Mucosa of descending colon (tissue), 3 donors: Measurements from ENCODE around the gene FAM241B. TPM values are rescaled to one million over a fixed set of nuclear protein-coding genes. Genes with fewer than 3 reads are reported as not detected.

ENCODE experiments used
- ATAC-seq: fragments of 200-7000 bp; cut with Tn5 transposase; one replicate; pipeline ENCODE4 v1.9.1; 2020; ENCODE audit warnings: mild to moderate bottlenecking, moderate library complexity
- DNase-seq, 3 donors: peaks; one replicate each; pipeline ENCODE4 v3.0.0-alpha.2; 2020
- H3K36me3 ChIP-seq: fragments of 200-600 bp; one replicate; pipeline ENCODE4 v1.8.0; 2021; ENCODE audit warnings: low read depth, mild to moderate bottlenecking
- H3K4me1 ChIP-seq: fragments of 200-600 bp; one replicate; pipeline ENCODE4 v1.8.0; 2021; ENCODE audit warnings: low read depth, mild to moderate bottlenecking
- H3K4me3 ChIP-seq: fragments of 200-600 bp; one replicate; pipeline ENCODE4 v1.8.0; 2021; ENCODE audit warnings: mild to moderate bottlenecking
- H3K9me3 ChIP-seq: fragments of 200-600 bp; one replicate; pipeline ENCODE4 v1.8.0; 2021; ENCODE audit warnings: mild to moderate bottlenecking
- CTCF ChIP-seq: fragments of 200-600 bp; IDR thresholded peaks from one replicate; pipeline ENCODE4 v1.8.0; 2022; ENCODE audit warnings: antibody characterized with exemption, mild to moderate bottlenecking
- intact Hi-C, 2 donors: fragments of 100-400 bp; cut with DNase I in 1 of 2; cut with micrococcal nuclease in 1 of 2; formaldehyde crosslinking; loops; one replicate each; pipeline versions ENCODE4 v1.11.0 to v1.11.1; 2022; cut with DNase I, micrococcal nuclease
- total RNA-seq, 3 donors: library from RNA; stranded (reverse); fragmentation: NEBNext Ultra II Directional in 2 of 3; extraction: Animal tissue kit (Norgen Biotek cat#: 25700) in 2 of 3; gene quantifications; one replicate each; pipeline versions ENCODE4 v1.2.1 to v1.2.4, GENCODE V29; 2021 to 2023
- donor health status: DM: no; HTN: no; CAD: no; lungs with moderate emphysema.
- donor health status: DM: no; HTN: no; CAD: no.
- donor health status: DM: no; HTN: yes; CAD: no.

Gene FAM241B
- total RNA-seq, 3 donors from 2014 or later = 2.2 to 3.7 (median 3.5) TPM

GRCh38 chr10:69630651-69631400 is 779 bp downstream of the FAM241B start:
- no peak for DNase-seq
- peaks cover 13% of the 10 kb centered on the region for H3K4me1 ChIP-seq
- no peaks in the 10 kb centered on the region for H3K36me3 ChIP-seq
- H3K9me3 ChIP-seq = no peaks in the 10 kb centered on the region
- ATAC-seq = no peak
- intact Hi-C loops = no loop called here
- H3K4me3 ChIP-seq = peak overlapping the region; percentile 9
- no peak for TF ChIP-seq CTCF

GRCh38 chr10:69631566-69631965 is 1.5 kb downstream of the FAM241B start:
- DNase-seq (no peak), ATAC-seq (no peak)
- H3K9me3 ChIP-seq = no peaks in the 10 kb centered on the region
- intact Hi-C loops = no loop called here
- H3K36me3 ChIP-seq = no peaks in the 10 kb centered on the region
- peaks cover 13% of the 10 kb centered on the region for H3K4me1 ChIP-seq
- H3K4me3 ChIP-seq = no peak overlapping the region
- TF ChIP-seq CTCF = no peak

GRCh38 chr10:69632516-69633199 is 2.6 kb downstream of the FAM241B start:
- ATAC-seq (no peak), DNase-seq (no peak)
- Histone ChIP-seq H3K36me3 (no peaks in the 10 kb centered on the region), H3K4me1 (peaks cover 13% of the 10 kb centered on the region), H3K4me3 (no peak overlapping the region), H3K9me3 (no peaks in the 10 kb centered on the region)
- intact Hi-C loops = no loop called here
- TF ChIP-seq CTCF = no peak

GRCh38 chr10:69633673-69634635 is 3.9 kb downstream of the FAM241B start:
- H3K36me3 ChIP-seq = no peaks in the 10 kb centered on the region
- peaks cover 13% of the 10 kb centered on the region for H3K4me1 ChIP-seq
- H3K9me3 ChIP-seq = no peaks in the 10 kb centered on the region
- ATAC-seq (no peak), DNase-seq (no peak)
- no peak for TF ChIP-seq CTCF
- intact Hi-C loops = no loop called here
- no peak overlapping the region for H3K4me3 ChIP-seq

GRCh38 chr10:69634759-69635425 is 4.8 kb downstream of the FAM241B start:
- TF ChIP-seq CTCF = no peak
- DNase-seq = no peak
- no peaks in the 10 kb centered on the region for H3K36me3 ChIP-seq
- no peak for ATAC-seq
- H3K9me3 ChIP-seq = no peaks in the 10 kb centered on the region
- intact Hi-C loops = no loop called here
- peaks cover 10% of the 10 kb centered on the region for H3K4me1 ChIP-seq
- no peak overlapping the region for H3K4me3 ChIP-seq
